ENCODE measurements around the gene BRSK1. TPM values are rescaled to one million over a fixed set of nuclear protein-coding genes. Genes with fewer than 3 reads are reported as not detected.

BRSK1 gene
- total RNA-seq, 3 donors from 2014 or later = 4.0 to 6.5 (median 5.0) TPM

DNA sequence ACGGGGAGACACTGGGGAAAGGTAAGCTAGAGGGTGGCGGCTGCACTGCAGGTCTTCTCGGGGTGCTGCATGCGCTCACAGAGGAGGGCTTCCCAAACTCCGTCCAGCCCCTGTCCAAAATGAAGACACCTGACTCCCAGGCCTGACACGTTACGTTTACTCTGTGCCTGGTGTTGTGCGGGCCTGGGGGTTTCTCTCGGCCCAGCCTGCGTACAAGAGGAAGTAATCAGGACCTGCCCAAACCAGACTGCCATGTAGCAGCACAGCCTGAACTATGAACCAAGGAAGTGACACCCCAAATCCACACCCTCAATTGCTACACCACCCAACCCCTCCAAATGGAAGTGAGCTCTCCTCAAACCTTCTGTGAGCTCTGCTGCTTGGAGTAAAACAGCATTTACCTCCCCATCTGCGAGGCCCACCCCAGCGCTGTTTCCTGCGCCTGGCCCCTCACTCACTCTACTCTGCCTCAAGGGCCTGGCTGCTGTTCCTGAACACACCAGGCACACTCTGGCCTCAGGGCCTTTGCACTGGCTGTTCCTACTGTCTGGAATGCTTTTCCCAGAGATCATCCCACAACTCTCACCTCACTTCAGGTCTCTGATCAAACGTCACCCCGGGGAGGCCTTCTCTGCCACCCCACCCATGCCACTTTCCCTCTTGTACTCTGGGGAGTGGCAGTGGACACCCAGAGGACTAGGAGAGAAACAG, 6.9 kb upstream of the BRSK1 start:
- Mint-ChIP-seq H3K4me1 (ENCODE audit: low read depth) (peaks cover 30% of the 10 kb centered on the region), H3K36me3 (ENCODE audit: insufficient read depth) (peaks cover 35% of the 10 kb centered on the region), H3K4me3 (peak overlapping the region; percentile 29), H3K9me3 (no peaks in the 10 kb centered on the region), H3K27me3 (ENCODE audit: low read depth) (no peaks in the 10 kb centered on the region)
- ATAC-seq = no peak
- no peak for DNase-seq

DNA sequence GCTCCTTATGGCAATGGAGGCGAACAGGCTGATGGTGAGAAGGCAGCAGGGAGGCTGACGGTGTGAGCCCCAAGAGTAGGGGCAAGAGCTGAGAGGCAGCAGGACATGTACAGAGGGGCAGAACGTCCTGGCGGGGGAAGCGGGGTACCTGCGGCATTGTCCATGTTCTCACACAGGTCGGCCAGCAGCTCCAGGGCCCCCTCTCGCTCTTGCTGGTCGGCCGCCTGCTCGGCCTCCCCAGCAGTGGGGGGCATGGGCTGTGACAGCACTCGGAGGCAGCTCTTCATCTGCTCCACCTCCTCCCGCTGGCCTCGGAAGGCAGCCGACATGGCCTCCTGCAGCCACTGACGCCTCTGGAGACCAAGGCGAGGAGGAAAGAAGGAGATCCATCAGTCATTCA, 6.3 kb upstream of the BRSK1 start:
- no peak for DNase-seq
- Mint-ChIP-seq H3K36me3 (ENCODE audit: insufficient read depth) (peaks cover 30% of the 10 kb centered on the region), H3K27me3 (ENCODE audit: low read depth) (no peaks in the 10 kb centered on the region), H3K4me1 (ENCODE audit: low read depth) (peaks cover 30% of the 10 kb centered on the region), H3K4me3 (peak overlapping the region; percentile 40), H3K9me3 (no peaks in the 10 kb centered on the region)
- ATAC-seq = no peak

DNA sequence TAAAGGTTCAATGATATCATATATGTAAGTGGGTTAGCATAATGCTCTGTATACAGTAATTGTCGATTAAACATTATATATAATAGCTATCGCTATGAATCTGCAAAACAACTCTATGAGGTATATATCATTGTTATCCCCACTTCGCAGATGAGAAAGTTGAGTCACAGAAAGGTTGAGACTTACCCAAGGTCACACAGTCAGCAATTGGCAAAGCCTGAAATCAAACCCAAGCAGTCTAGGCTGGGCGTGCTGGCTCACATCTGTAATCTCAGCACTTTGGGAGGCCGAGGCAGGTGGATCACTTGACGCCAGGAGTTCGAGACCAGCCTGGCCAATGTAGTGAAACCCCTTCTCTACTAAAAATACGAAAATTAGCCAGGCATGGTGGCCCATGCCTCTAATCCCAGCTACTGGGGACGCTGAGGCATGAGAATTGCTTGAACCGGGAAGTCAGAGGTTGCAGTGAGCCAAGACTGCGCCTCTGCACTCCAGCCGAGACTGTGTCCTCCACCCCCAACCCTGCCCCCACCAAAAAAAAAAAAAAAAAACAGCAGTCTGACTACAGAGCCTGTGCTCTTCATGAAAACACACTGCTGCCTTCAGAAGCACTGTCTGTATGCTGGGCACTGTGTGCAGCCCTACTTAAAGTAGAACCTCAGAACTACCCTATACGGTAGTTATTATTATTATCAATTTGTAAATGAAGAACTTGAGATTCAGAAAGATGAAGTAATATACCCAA, 5.2 kb upstream of the BRSK1 start:
- Mint-ChIP-seq H3K4me3 (peak overlapping the region; percentile 98), H3K9me3 (no peaks in the 10 kb centered on the region), H3K36me3 (ENCODE audit: insufficient read depth) (peaks cover 25% of the 10 kb centered on the region), H3K27me3 (ENCODE audit: low read depth) (no peaks in the 10 kb centered on the region), H3K4me1 (ENCODE audit: low read depth) (peaks cover 36% of the 10 kb centered on the region)
- ATAC-seq (no peak), DNase-seq (no peak)

DNA sequence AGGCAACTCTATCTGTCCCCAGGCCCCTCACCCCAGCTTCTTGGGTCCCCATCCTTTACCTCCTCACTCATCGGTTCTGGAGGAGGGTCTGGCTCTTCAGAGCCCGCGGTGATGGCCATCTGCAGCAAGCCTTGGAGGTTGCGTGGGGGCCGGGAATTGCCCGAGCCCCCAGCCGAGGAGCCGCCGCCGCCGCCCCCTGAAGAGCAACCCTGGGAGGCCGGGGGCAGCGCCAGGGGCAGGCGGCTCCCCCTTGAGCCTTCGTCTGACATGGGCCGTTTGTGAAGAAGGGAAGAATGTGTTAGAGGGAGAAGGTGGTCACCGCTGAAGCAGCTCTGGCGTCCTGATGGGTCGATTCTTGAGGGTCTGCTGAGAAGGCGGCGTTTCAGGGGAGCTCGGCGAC, 4.5 kb upstream of the BRSK1 start:
- H3K36me3 Mint-ChIP-seq (ENCODE audit: insufficient read depth) = peaks cover 23% of the 10 kb centered on the region
- H3K4me3 Mint-ChIP-seq = peak overlapping the region; percentile 98
- no peaks in the 10 kb centered on the region for H3K27me3 Mint-ChIP-seq (ENCODE audit: low read depth)
- H3K4me1 Mint-ChIP-seq (ENCODE audit: low read depth) = peaks cover 38% of the 10 kb centered on the region
- ATAC-seq (no peak), DNase-seq (no peak)
- no peaks in the 10 kb centered on the region for H3K9me3 Mint-ChIP-seq

DNA sequence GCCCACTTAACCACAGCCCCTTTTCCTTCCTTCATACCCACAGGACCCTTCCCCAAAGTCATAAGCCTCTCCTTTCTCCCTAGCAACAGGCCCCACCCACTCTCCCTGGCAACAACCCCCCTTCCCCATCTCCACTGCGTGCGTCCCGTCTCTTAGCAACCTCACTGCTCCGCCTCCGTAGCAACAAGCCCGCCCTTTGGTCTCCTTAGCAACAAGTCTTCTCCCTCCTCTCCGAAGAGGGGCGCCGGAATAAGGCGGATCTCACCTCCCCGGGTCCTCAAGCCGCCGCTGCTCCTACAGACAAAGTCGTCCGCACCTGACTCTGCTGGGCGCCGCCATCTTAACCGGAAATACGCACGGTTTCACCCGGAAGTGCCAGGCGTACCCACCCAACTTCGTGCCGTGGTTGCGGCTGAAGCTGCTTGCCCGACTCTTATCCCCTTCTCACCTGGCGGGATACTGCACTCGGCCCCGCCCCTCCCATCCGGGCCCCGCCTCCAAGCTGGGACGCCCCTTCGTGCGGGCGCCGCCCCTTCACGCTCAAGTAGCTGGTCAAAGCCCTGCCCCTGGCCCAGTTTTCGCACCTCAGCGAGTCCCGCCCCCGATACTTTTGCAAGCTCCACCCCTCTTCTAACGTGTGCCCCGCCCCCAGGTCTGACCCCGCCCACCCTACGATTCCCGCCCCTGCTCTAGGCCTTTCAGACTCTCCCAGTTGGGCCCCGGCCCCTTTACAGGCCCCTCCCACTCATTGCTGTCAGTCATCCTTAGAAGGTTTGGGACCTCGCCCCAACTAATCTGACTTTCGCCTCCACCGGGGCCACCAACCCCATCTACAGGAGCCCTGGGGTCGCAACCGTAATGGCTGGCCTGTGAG, 3.8 kb upstream of the BRSK1 start, which contains the start of gene HSPBP1:
HSPBP1 (minus strand) TSS at position 341 of the 874 bp plus-strand sequence. CDS start 502 bp downstream, outside the sequence.
- peaks cover 38% of the 10 kb centered on the region for H3K4me1 Mint-ChIP-seq (ENCODE audit: low read depth)
- H3K36me3 Mint-ChIP-seq (ENCODE audit: insufficient read depth) = peaks cover 19% of the 10 kb centered on the region
- H3K9me3 Mint-ChIP-seq = no peaks in the 10 kb centered on the region
- H3K4me3 Mint-ChIP-seq = peak within 1 kb of the TSS; percentile 98
- ATAC-seq = peak; percentile 91 to 92
- peak; percentile 90 for DNase-seq
- no peaks in the 10 kb centered on the region for H3K27me3 Mint-ChIP-seq (ENCODE audit: low read depth)

DNA sequence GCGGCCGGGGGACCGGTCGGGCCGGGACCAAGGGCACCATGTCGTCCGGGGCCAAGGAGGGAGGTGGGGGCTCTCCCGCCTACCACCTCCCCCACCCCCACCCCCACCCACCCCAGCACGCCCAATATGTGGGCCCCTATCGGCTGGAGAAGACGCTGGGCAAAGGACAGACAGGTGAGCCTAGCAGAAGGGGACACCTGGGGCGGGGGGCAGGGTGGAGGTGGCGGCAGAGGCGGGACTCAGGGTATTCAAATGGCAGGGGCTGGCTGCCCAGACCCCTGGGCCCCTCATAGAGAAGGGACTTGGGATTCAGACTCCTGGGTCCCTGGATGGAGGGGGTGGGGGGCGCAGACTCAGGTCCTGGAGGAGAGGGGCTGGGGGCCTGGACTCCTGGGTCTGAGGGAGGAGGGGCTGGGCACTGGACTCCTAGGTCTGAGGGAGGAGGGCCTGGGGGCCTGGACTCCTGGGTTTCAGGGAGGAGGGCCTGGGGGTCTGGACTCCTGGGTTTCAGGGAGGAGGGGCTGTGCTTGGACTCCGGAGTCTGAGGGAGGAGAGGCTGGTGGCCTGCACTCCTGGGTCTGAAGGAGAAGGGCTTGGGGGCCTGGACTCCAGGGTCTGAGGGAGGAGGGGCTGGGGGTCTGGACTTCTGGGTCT, 735 bp downstream of the BRSK1 start:
- Mint-ChIP-seq H3K27me3 (ENCODE audit: low read depth) (no peaks in the 10 kb centered on the region), H3K4me3 (peak overlapping the region; percentile 24), H3K4me1 (ENCODE audit: low read depth) (peaks cover 23% of the 10 kb centered on the region), H3K36me3 (ENCODE audit: insufficient read depth) (peaks cover 2% of the 10 kb centered on the region), H3K9me3 (no peaks in the 10 kb centered on the region)
- ATAC-seq (no peak), DNase-seq (no peak)

DNA sequence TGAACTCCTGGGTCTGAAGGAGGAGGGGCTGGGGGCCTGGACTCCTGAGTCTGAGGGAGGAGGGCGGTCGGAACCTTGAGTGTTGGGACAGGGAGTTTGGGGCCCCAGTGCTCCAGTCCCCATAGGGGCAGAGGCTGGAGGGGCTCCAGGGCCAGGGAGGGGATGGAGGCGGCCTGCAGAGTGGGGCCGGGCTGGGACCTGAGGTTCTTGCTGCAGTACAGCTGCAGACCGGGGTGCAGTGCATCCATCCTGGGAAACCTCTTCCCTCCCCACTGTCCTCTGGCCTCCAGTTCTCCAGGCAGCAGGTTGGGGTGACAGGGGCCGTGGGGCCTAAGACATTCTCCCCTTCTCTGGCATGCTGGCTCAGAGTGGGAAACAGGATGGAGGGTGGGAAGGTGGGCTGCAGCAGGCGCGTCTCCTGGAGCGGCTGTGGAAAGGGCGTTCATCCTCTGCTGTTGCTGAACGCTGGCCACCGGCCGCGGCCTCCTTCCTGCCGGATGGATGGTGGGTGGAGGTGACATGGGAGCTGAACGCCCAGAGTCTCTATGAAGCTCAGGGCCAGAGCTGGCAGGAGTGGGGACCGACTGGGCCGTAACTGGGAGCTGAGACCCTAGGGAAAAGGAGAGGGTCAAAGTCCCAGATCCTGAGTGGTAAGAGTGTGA, 1.6 kb downstream of the BRSK1 start:
- Mint-ChIP-seq H3K36me3 (ENCODE audit: insufficient read depth) (no peaks in the 10 kb centered on the region), H3K9me3 (no peaks in the 10 kb centered on the region), H3K4me3 (peak overlapping the region; percentile 24), H3K27me3 (ENCODE audit: low read depth) (no peaks in the 10 kb centered on the region), H3K4me1 (ENCODE audit: low read depth) (peaks cover 17% of the 10 kb centered on the region)
- ATAC-seq = no peak
- DNase-seq = no peak

DNA sequence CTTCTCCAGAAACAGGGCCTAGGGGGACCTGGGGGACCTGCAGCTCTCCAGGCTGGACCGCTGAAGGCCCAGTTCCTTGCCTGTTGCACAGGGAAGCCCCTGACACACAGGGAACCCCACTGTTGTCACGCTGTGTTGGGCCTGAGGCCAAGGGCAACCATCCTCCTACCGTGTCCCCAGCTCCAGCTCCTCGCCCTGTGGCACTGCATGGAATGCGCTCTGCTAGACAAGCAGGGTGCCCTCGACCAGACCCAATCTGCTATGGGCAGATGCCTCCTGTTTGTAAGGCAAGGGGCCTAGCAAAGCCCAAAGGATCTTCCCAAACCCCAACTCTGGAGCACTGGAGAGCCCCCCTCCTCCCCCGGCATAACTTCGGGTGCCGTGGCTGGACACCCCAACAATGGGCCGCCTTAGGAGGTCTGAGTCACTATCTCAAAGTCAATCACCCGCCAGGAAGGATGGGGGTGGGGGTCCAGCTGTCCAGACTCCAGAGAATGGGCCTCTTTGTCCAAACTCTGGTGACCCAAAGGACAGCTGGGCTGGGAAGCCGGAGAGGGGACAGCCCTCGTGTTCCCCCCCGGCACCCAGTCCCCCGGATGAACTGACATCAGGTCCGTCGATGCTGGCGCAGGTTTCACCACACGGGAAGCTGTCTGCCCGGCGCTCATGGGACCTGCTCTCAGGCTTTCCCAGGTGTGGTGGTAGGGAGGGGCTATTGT, 3.7 kb downstream of the BRSK1 start:
- H3K27me3 Mint-ChIP-seq (ENCODE audit: low read depth) = no peaks in the 10 kb centered on the region
- no peak overlapping the region for H3K4me3 Mint-ChIP-seq
- H3K4me1 Mint-ChIP-seq (ENCODE audit: low read depth) = peaks cover 13% of the 10 kb centered on the region
- ATAC-seq = no peak
- no peaks in the 10 kb centered on the region for H3K9me3 Mint-ChIP-seq
- no peaks in the 10 kb centered on the region for H3K36me3 Mint-ChIP-seq (ENCODE audit: insufficient read depth)
- no peak for DNase-seq

DNA sequence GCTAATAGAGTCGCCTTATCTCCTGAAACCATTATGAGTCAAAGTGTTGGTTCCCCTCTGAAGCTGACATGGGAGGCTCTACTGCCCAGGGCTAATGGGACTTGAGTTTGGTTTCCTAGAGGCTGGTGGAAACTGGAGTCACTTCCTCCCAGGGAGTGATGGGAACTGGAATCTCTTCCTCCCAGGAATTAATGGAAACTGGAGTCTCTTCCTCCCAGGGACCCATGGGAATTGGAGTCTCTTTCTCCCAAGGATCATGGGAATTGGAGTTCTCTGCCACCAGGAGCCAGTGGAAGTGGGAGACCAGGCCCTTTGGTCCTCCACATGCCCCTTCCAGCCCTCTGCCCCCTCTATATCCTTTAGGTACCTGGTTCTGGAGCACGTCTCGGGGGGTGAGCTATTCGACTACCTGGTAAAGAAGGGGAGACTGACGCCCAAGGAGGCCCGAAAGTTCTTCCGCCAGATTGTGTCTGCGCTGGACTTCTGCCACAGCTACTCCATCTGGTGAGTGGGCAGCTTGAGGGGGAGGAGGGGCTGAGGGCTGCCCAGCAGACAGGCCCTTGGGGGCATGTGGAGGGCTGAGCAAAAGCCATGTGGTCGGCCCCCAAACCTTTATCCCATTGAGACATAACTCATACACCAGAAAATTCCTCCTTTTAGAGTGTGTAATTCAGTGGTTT, 5.5 kb downstream of the BRSK1 start:
- no peaks in the 10 kb centered on the region for H3K27me3 Mint-ChIP-seq (ENCODE audit: low read depth)
- no peaks in the 10 kb centered on the region for H3K36me3 Mint-ChIP-seq (ENCODE audit: insufficient read depth)
- H3K4me3 Mint-ChIP-seq = no peak overlapping the region
- no peak for ATAC-seq
- no peaks in the 10 kb centered on the region for H3K9me3 Mint-ChIP-seq
- H3K4me1 Mint-ChIP-seq (ENCODE audit: low read depth) = peaks cover 5% of the 10 kb centered on the region
- no peak for DNase-seq

DNA sequence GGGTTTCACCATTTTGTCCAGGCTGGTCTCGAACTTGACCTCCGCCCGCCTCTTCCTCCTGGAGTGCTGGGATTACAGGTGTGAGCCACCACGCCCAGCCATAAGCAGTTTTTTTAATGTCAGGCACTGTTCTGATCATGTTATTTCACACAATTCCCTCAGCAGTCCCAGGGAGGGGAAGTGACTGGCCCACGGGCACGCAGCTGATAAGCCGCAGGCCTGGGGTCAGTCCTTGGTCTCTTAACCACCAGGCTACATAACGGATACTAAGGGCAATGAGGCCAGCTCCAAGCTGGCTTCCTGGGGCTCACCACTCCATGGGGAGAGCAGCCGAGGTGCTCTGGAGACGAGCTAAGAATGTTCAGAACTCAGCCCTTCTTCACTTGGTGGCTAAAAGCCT, 13.5 kb downstream of the BRSK1 start:
- peaks cover 6% of the 10 kb centered on the region for H3K4me1 Mint-ChIP-seq (ENCODE audit: low read depth)

DNA sequence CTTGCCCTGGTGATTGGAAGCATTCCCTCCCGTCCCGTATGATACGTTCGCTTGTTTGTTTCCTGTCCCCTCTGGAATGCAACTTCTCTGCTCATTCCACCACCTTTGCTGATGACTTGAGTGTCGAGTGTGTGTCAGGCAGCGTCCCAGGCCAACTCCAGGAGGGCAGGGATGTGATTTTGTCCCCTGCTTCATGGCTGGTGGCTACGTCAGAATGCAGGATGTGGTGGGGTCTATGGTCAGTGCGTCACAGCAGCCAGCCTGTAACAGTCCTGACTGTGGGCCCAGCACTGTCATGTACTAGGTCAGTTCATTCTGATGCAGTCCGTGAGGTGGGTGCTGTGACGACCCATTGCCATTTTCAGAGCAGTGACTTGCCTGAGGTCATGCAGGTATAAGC, 16.2 kb downstream of the BRSK1 start:
- no peaks in the 10 kb centered on the region for H3K27me3 Mint-ChIP-seq (ENCODE audit: low read depth)
- H3K36me3 Mint-ChIP-seq (ENCODE audit: insufficient read depth) = no peaks in the 10 kb centered on the region
- DNase-seq (no peak), ATAC-seq (no peak)
- H3K4me3 Mint-ChIP-seq = no peak overlapping the region
- peaks cover 6% of the 10 kb centered on the region for H3K4me1 Mint-ChIP-seq (ENCODE audit: low read depth)
- no peaks in the 10 kb centered on the region for H3K9me3 Mint-ChIP-seq

More for the DNA sequence above, 13.5 kb downstream of the BRSK1 start:
- ATAC-seq (no peak), DNase-seq (no peak)
- Mint-ChIP-seq H3K36me3 (ENCODE audit: insufficient read depth) (no peaks in the 10 kb centered on the region), H3K4me3 (no peak overlapping the region), H3K27me3 (ENCODE audit: low read depth) (no peaks in the 10 kb centered on the region), H3K9me3 (no peaks in the 10 kb centered on the region)

DNA sequence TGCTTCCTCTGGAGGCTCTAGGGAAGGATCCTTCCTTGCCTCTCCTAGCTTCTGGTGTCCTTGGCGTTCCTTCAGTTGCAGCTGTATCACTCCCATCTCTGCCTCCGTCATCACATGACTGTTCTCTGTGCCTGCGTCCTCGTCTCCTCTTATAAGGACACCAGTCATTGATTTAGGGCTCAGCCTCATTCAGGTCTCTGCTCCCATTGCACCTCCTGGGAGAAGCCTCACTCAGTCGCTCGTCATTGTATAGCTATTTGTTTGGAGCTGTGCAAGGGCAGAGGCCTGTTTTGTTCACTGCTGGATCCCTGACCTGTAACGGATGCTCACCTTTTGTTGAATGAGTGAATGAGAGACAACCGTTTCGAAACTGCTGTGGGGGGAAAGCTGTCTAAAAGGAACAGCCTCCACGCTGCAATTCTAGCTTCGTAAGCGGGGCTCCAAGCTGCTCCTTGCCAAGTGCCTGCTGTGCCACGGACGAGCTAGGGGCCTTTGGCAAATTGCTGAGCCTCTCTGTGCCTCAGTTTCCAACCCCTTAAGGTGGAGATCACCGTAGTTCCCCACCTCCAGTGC, 17.2 kb downstream of the BRSK1 start:
- Mint-ChIP-seq H3K4me3 (peak overlapping the region; percentile 13), H3K4me1 (ENCODE audit: low read depth) (peaks cover 6% of the 10 kb centered on the region), H3K9me3 (no peaks in the 10 kb centered on the region), H3K36me3 (ENCODE audit: insufficient read depth) (no peaks in the 10 kb centered on the region), H3K27me3 (ENCODE audit: low read depth) (no peaks in the 10 kb centered on the region)
- no peak for ATAC-seq
- no peak for DNase-seq

Data from activated T-cell treated with anti-CD3 and anti-CD28 coated beads, Interleukin-2, amount 50 U/mL, for 4 hours (primary cell).